GM12873 (cell line): ENCODE measurements around the gene OXSR1.

Experiments used
- TF ChIP-seq, protein P1 (sequence below): IDR thresholded peaks from 2 replicates; pipeline ENCODE4 v1.5.1; 2012; ENCODE audit warnings: low read depth, mild to moderate bottlenecking, moderate library complexity, low read length, control low read depth; ENCODE audit not compliant: insufficient read depth; ENCODE audit errors: missing control alignments

The OXSR1 gene

DNA sequence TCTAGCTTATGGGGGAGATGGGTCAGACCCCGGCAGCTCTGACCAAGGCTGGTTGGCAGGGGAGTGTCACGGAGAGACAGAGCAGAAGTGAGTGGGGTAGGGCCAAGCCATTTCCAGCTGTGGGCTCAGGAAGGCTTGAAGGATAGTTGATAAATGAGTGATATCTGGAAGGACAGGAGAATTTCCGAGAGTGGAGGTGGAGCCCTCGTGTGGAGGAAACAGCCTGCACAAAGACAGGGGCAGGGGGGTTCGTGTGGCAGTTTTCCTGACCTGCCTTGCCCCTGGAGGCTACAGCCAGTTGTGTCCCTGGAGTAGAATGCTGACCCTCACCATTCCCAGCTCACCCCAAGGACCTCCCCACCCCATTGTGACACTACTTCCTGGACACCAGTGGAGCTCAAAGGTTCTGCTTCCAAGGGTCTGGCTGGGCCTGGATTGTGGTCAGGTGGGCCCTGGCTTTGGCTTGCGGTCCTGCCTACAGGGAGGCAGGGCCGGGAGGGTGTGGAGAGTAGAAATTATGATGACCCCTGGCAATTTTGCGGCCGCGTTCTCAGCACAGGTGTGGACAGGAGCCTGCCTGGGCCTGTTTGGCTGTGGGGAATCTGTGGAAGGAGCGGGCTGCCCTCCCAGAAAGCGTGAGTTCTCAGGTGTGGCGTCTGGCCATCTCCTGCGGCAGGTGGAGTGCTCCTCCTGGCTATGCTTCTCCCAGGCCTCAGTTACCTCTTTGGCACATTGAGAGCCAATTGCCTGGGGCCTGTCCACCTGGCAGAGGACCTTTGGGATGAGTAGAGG lies 116.8 kb downstream of the OXSR1 start, which contains the start of gene SLC22A14:
Gene SLC22A14, plus strand, starts transcription at position 400 of the 792 bp plus-strand sequence. CDS start 23,733 bp downstream, outside the sequence.
- TF ChIP-seq, protein P1, sequence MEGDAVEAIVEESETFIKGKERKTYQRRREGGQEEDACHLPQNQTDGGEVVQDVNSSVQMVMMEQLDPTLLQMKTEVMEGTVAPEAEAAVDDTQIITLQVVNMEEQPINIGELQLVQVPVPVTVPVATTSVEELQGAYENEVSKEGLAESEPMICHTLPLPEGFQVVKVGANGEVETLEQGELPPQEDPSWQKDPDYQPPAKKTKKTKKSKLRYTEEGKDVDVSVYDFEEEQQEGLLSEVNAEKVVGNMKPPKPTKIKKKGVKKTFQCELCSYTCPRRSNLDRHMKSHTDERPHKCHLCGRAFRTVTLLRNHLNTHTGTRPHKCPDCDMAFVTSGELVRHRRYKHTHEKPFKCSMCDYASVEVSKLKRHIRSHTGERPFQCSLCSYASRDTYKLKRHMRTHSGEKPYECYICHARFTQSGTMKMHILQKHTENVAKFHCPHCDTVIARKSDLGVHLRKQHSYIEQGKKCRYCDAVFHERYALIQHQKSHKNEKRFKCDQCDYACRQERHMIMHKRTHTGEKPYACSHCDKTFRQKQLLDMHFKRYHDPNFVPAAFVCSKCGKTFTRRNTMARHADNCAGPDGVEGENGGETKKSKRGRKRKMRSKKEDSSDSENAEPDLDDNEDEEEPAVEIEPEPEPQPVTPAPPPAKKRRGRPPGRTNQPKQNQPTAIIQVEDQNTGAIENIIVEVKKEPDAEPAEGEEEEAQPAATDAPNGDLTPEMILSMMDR = peak; percentile 45

DNA sequence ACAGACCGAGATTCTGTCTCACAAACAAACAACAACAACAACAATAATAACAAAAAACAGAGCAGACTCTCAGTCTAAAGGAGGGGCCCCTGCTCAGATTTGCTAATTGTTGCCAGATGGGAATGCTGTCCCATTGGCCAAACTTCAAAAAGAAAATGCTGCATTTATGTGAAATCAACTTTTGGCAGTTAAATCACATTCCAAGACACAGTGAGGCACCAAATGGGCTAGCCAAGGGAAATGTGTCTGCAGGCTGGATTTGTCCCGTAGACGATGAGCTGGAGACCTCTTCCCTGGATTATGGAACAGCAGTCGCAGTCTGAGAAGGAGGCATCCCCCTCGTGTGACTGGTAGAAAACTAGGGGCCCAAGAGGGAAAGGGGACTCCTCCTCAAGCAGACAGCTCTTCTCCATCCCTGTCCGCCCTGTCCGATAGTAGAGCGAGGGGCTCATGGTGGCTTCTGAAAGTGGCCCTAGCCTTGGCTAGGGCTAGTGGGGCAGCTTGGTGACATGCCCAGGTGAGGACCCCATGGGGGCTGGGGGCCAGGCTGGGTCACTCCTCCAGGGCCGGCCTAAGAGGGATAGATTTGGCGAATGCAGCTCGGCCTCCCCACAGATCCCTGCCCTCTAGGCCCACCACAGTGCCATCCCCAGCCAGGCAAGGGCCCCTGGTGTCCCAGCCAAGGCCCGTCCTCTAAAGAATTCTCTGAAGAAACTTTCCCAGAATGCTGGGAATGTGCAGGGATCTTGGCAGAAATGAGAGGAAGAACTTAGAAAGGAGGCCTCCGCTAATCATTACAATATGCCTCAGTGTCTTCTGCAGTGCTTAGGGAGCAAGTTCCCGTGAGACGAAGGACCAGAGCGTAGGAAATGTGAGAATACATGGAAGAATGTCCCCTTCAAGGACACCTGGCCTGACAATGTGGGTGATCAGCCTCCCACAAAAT lies 118.7 kb downstream of the OXSR1 start:
- TF ChIP-seq, protein P1 = no peak

DNA sequence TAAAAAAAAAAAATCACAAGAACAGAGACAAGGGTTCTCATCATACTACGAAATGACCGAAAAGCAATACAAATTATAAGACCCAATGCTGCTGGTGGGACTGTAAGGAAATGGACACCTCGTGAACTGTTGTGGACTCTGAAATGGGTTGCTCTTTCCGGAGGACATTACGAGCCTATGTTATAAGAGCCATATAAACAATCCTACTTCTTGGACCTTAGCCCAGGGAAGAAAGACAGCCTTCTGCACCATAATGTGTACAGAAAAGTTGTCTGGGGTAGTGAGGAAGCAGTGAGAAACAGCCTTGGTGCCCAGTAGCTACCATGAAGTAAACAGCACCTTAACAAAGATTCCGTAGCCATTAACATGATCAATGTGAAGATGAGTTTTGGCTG lies 119.4 kb downstream of the OXSR1 start:
- TF ChIP-seq, protein P1 = no peak

- TF ChIP-seq, protein P1 = no peak
Measured at GRCh38 chr3:38297537-38297936, 132.2 kb downstream of the OXSR1 start.

DNA sequence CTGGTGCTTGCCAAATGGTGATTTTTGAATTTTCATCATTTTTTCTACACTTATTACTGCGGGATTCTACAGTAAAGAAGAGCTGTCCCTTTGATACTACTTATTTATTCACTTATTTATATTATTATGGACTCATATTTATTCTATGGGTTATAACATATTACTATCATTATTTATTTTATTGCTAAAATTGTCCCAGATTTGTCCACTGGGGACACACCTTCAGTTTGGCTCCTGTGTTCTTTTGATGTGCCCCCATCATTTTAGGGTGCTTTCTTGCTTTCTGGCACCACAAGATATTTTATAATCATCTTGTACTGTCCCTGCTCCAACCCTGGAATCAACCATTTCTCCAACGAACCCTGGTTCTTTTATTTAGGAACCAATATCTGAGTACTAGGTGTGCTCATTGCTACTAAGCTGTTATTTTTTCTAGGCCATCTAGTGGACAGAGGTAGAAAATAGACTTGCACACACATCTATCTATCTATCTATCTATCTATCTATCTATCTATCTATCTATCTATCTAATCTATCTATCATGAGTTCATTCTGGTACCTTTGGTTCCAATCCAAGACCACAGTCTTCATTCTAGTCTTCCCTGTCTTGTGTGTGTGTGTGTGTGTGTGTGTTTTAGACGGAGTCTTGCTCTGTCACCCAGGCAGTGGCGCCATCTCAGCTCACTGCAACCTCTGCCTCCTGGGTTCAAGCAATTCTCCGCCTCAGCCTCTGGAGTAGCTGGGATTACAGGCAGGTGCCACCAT lies 132.8 kb downstream of the OXSR1 start:
- TF ChIP-seq, protein P1 = peak; percentile 53
